OCI-LY1 (cell line): ENCODE results near the gene TACR2.

Experiments
- H2AFZ ChIP-seq: fragments of 200-600 bp; sonication (generic), shearing (Covaris generic); 2 replicates; pipeline ENCODE4 v1.6.0; 2014; ENCODE audit warnings: antibody characterized with exemption, mild to moderate bottlenecking, low read length
- H3F3A ChIP-seq: fragments of 200-600 bp; sonication (generic), shearing (Covaris generic); 2 replicates; pipeline ENCODE4 v1.6.0; 2014; ENCODE audit warnings: mild to moderate bottlenecking, antibody characterized with exemption, low read length, moderate library complexity; ENCODE audit not compliant: insufficient read depth
- H3K27ac ChIP-seq: fragments of 200-600 bp; sonication (generic); 2 replicates; pipeline ENCODE4 v1.5.1; 2014; ENCODE audit warnings: low read length, mixed run types, mild to moderate bottlenecking, low read depth; ENCODE audit not compliant: poor library complexity, severe bottlenecking
- H3K27me3 ChIP-seq: fragments of 200-600 bp; sonication (generic); 2 replicates; pipeline ENCODE4 v1.6.0; 2014; ENCODE audit warnings: antibody characterized with exemption, mild to moderate bottlenecking, low read length, moderate library complexity; ENCODE audit not compliant: insufficient read depth
- H3K36me3 ChIP-seq: fragments of 200-600 bp; sonication (generic); 2 replicates; pipeline ENCODE4 v1.6.1; 2014; ENCODE audit warnings: mild to moderate bottlenecking, antibody characterized with exemption, low read length, moderate library complexity, mixed read lengths; ENCODE audit not compliant: insufficient read depth
- H3K4me1 ChIP-seq: fragments of 200-600 bp; sonication (generic); 2 replicates; pipeline ENCODE4 v1.5.1; 2014; ENCODE audit warnings: mild to moderate bottlenecking, low read length, moderate library complexity; ENCODE audit not compliant: insufficient read depth, severe bottlenecking
- H3K4me2 ChIP-seq: fragments of 200-600 bp; sonication (generic), shearing (Covaris generic); 2 replicates; pipeline ENCODE4 v1.6.1; 2014; ENCODE audit warnings: low read length
- H3K4me3 ChIP-seq: fragments of 200-600 bp; sonication (generic); 2 replicates; pipeline ENCODE4 v1.5.1; 2014; ENCODE audit warnings: low read length, low read depth, mild to moderate bottlenecking, mixed read lengths; ENCODE audit not compliant: poor library complexity, severe bottlenecking
- H3K79me2 ChIP-seq: fragments of 200-600 bp; shearing (Covaris generic); 2 replicates; pipeline ENCODE4 v1.6.1; 2016; ENCODE audit warnings: mixed run types, low read length, mixed read lengths; ENCODE audit not compliant: insufficient read depth
- H3K9ac ChIP-seq: fragments of 200-600 bp; sonication (generic), shearing (Covaris generic); 2 replicates; pipeline ENCODE4 v1.6.1; 2014; ENCODE audit warnings: mild to moderate bottlenecking, low read length, mixed read lengths
- H3K9me2 ChIP-seq: fragments of 200-600 bp; sonication (generic), shearing (Covaris generic); 2 replicates; pipeline ENCODE4 v1.6.1; 2014; ENCODE audit warnings: low read depth, mild to moderate bottlenecking, low read length, mixed read lengths
- H3K9me3 ChIP-seq: fragments of 200-600 bp; shearing (Covaris generic); 2 replicates; pipeline ENCODE4 v1.6.1; 2014; ENCODE audit warnings: low read length, mixed read lengths
- H4K20me1 ChIP-seq: fragments of 200-600 bp; sonication (generic), shearing (Covaris generic); 2 replicates; pipeline ENCODE4 v1.6.0; 2016; ENCODE audit warnings: mild to moderate bottlenecking, low read length; ENCODE audit not compliant: insufficient read depth
- CTCF ChIP-seq: fragments of 200-600 bp; sonication (generic), shearing (Covaris generic); IDR thresholded peaks from 2 replicates; pipeline ENCODE4 v1.5.1; 2017; ENCODE audit warnings: mild to moderate bottlenecking, antibody characterized with exemption, low read length, moderate library complexity, mixed read lengths
- EZH2 ChIP-seq: fragments of 200-600 bp; sonication (generic), shearing (Covaris generic); IDR thresholded peaks from 2 replicates; pipeline ENCODE4 v1.8.0; 2017; ENCODE audit warnings: borderline replicate concordance, mixed run types, mild to moderate bottlenecking, antibody characterized with exemption, low read length, moderate library complexity, mixed read lengths

The TACR2 gene

GRCh38 chr10:69387500-69387899 lies 29.2 kb downstream of the TACR2 start:
- Histone ChIP-seq H3K79me2 (no peaks in the 10 kb centered on the region), H3K9me3 (no peaks in the 10 kb centered on the region), H3K4me3 (no peak overlapping the region), H3K9ac (no peak overlapping the region), H2AFZ (no peak overlapping the region), H3F3A (no peaks in the 10 kb centered on the region), H3K27ac (no peak overlapping the region), H3K4me2 (no peak overlapping the region), H3K36me3 (peaks cover 56% of the 10 kb centered on the region; the same call in 1 of the 2 replicates), H3K4me1 (peaks cover 18% of the 10 kb centered on the region), H3K9me2 (no peaks in the 10 kb centered on the region), H4K20me1 (no peaks in the 10 kb centered on the region), H3K27me3 (no peaks in the 10 kb centered on the region)
- TF ChIP-seq CTCF (no peak), EZH2 (no peak)

DNA sequence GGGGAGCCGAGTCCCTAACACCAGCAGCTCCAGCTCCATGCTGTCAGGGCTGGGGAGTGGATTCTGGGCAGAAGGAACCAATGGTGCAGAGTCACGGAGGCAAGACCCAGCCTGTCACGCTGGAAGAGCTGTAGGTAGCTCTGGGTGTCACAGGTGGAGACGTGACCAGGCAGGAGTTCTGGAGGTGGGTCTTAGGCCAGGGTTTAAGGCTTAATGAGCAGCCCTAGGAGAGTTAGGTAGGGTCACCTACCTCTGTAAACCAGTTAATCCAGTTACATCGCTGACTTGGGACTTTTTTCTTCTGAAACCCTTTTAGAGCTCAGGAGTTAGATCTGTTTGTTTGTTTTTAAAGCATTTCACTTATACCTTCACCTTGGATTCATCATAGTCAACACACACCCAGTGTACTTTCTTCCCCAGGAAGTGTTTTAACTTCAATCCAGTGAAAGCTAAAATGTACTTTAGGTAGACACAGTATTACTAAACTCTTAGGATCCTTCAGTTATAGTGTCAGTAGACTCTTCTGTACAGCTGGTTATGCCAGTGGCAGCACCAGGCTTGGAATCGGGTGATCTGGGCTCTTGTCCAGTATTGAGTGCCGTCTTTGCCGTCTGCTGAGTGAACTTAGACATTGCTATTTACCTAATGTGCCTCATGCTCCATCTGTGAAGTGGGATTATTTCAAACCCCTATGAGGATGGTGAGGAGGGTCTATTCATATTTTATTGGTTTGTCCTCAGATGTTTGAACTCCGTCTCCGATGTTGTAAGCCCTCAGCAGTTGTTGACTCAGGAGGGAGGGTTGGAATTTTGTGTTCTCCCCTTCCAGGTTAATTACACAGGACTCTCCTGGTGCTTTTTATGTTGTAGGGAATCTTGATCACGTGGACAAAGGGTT lies 31.0 kb downstream of the TACR2 start:
- Histone ChIP-seq H3F3A (no peaks in the 10 kb centered on the region), H4K20me1 (no peaks in the 10 kb centered on the region), H3K4me2 (no peak overlapping the region), H3K27me3 (no peaks in the 10 kb centered on the region), H3K36me3 (peaks cover 60% of the 10 kb centered on the region; the same call in 1 of the 2 replicates), H3K9me2 (no peaks in the 10 kb centered on the region), H3K9ac (no peak overlapping the region), H3K79me2 (no peaks in the 10 kb centered on the region), H3K9me3 (no peaks in the 10 kb centered on the region), H3K4me3 (no peak overlapping the region), H3K27ac (no peak overlapping the region), H2AFZ (no peak overlapping the region), H3K4me1 (peaks cover 14% of the 10 kb centered on the region)
- TF ChIP-seq CTCF: no peak
- no peak for TF ChIP-seq EZH2

DNA sequence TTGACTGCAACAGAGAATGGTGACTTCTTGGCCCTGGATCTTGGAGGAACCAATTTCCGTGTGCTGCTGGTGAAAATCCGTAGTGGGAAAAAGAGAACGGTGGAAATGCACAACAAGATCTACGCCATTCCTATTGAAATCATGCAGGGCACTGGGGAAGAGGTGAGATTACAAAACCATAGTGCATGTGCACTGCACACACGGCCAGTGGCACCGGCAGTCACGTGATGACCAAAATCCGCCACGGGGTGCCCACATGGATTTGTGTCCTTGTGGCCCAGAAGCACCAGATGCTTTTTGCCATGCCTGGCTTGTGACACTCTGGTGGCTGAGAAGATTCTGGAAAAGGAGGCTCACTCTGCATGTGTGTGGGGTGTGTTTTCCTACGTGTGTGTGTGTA lies 32.4 kb downstream of the TACR2 start:
- Histone ChIP-seq H3K27ac (no peak overlapping the region), H3K4me2 (no peak overlapping the region), H3K9ac (no peak overlapping the region), H3K36me3 (peaks cover 71% of the 10 kb centered on the region), H2AFZ (no peak overlapping the region), H4K20me1 (no peaks in the 10 kb centered on the region), H3K79me2 (no peaks in the 10 kb centered on the region), H3F3A (no peaks in the 10 kb centered on the region), H3K27me3 (no peaks in the 10 kb centered on the region), H3K9me2 (no peaks in the 10 kb centered on the region), H3K9me3 (no peaks in the 10 kb centered on the region), H3K4me1 (peaks cover under 1% of the 10 kb centered on the region), H3K4me3 (no peak overlapping the region)
- no peak for TF ChIP-seq CTCF
- TF ChIP-seq EZH2: no peak
